Hematopoietic multipotent progenitor cell treated with erythropoietin and hydrocortisone succinate and interleukin-3 and kit ligand, for 8 days (in vitro differentiated cells): Measurements from ENCODE around the gene IRS1.

Experiments used
- DNase-seq: peaks from one replicate; pipeline ENCODE4 v3.0.0-alpha.2; 2015

The IRS1 gene

DNA sequence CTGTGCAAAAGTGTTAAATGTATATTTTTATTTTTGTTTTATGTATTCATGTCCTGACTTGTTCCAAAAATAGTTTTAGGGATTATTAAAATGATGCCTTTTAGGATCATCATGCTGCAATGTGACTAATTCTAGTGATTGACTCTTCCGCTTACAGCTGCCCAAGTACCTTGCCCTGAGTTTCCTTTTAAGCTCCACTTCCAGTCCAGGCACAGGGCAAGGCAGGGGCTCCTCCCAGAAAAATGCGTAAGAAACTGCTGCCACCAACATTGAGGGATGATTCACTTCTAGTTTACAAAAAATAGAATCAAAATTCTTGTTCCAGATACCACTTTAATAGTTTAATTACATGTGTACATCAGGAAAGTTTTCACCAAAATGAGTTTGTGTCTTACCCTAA lies 116.4 kb downstream of the IRS1 start:
- no peak for DNase-seq
